CD4-positive, alpha-beta T cell treated with Interleukin-6 at 100 ng/mL for 8 hours (primary cell): Measurements from ENCODE around the gene DYNLT4.
"Not testable (repeated sequence)": the region's sequence is repeated elsewhere in the genome, so short reads cannot be mapped to it uniquely, and the experiment has no call there.

Experiments used
- DNase-seq: peaks from one replicate; pipeline ENCODE4 v3.0.0-alpha.2; 2020; ENCODE audit warnings: mixed read lengths, low spot score

DYNLT4 gene

DNA sequence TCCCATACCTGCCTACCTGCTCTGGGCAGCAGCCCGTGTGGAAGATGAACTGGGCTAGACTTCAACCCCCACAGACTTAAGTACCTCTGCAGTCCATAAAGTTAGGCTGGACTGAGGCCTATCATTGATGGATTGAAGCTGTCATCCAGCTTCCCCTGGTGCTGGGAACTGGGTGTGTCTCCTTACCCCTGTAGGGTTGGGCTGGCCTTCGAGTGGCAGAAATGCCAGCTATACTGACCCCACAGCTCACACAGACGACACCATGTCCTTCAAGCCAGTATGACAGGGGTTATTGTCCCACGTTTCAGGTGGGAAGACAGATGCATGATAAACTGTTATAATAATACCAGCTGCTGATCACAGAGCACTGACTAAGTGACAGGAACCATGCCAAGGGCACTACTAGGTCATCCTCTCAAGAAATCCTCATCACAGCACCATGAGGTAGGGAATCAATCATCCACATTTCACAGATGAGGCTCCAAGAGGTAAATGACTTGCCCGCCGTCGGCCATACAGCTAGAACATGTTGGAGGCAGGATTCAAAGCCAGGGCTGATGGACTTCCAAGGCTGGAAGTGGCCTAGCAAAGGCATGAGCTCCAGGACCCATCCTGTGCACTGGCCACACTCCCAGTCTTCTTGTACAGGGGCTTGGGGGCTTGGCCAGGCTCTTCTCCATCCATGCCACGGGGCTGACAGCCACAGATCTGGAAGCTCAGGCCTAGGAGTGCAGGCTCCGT lies 18.9 kb downstream of the DYNLT4 start, which contains the start of gene BEST4:
TSS of gene BEST4 (minus strand) at position 51 of the 741 bp plus-strand sequence. CDS start 465 bp downstream, outside the sequence.
- no peak for DNase-seq

DNA sequence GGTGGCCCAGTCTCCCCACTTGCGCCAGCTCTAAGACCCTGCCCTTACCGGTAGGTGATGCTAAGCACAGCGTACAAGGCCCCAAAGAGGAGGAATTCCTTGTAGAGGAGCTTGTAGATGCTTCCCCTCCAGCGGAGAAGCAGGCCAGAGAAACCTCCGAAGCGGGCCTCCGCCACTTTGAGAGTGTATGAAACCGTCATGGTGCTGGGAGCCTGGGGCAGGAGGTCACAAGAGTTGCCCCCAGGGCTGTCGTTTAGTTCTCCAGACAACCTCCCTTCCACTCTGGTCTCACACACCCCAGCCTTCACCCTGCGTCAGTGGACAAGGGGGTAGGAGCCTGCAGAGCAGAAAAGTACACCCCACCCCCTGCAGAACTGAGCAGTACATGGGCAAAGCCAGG lies 19.6 kb downstream of the DYNLT4 start:
- DNase-seq: no peak

DNA sequence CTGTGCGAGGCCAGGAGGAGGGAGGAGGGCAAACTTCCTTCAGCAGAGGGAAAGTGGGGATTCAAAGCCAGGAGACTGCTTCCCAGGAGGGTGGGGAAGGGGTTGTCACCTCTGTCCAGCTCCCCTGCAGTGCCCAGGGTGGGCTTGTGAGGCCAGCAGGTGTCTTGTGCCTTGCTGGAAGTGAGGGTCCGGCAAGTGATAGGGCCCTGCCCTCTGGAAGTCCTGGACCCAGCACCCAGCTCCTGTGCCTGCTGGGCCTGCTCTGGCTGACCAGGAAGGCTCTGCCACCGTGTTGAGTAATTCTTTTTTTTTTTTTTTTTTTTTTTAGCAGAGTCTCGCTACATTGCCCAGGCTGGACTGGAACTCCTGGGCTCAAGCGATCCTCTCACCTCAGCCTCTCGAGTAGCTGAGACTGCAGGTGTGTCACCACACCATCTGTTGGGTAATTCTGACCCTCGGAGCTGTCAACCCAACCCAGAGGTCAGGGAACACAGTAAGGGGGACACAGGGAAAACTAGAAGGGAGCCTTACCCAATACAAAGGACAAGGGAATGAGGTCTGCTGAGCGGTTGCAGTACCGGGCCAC lies 20.2 kb downstream of the DYNLT4 start:
- DNase-seq: no peak

DNA sequence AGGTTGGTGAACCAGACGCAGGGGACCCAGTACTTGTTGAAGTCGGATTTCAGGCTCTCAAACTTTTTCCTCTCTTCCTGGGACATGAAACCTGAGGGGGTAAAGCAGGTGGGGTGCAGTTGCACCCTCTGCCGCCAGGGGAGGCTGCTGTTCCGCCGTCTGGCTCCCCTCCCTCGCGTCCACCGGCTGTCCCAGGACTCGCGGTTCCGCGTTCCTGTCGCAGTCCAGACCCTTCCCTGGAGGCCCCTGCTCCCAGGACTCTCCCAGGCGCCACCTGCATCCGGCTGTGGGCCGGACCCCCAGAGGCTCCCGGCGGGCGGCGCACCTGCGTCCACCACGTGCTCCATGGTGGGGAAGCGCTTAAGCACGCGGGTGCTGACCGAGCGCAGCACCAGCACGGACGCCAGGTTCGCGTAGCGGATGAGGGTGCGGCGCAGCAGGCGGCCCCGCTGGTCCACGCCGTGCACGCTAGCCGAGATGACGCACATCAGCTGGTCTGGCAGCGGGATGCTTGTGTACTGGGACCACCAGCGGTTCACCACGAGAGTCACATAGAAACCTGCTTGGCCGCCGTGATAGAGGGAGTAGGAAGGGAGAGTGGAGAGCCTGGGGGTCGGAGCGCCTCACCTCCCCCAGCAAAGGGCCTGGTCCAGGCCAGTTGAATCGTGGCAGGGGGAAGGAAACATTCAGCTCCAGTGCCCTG lies 20.9 kb downstream of the DYNLT4 start:
- peak; percentile 73 for DNase-seq

DNA sequence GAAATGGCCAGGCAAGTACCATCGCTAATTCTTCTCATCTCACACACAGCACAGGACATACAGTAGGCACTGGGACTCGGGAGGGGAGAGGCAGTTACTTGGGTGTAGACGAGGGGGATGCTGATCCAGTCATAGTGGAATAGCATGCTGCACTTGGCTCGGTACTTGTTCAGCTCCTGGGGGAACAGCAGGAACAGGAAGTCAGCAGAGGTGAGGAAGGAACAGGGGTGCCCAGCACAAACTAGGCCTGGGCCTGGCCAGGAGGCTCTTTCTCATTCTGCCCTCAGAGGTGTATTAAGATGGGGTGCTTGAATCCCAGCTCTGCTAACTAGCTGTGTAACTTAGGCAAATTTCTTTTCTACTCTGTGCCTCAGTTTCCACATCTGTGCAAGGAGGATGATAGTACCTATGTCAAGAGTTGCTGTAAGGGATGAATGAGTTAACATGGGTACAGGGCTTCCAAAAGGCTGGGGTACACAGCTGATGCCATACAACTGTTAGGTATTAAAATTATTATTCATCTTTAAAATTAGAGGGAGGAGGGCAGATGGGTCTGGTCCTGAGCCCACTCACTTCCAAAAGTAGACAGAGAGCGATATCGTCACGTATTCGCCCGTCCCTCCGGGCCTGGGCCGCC lies 21.5 kb downstream of the DYNLT4 start:
- no peak for DNase-seq

DNA sequence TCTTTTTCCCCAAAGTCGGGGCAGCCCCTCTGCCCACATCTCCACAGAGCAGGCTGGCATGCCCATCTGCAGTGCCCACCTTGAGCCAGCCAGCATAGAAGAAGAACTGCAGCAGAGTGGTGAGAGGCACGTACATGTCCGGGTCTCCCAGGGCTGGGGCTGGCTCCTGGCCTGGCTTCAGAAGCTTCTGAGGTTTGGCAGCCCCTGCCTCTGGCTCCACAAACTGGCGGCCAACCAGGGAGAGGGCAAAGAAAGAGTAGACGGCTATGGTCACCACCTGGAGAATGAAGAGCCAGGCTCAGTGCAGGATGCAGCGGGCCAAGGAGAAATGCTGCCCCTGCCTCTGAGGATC lies 22.1 kb downstream of the DYNLT4 start:
- DNase-seq: no peak

DNA sequence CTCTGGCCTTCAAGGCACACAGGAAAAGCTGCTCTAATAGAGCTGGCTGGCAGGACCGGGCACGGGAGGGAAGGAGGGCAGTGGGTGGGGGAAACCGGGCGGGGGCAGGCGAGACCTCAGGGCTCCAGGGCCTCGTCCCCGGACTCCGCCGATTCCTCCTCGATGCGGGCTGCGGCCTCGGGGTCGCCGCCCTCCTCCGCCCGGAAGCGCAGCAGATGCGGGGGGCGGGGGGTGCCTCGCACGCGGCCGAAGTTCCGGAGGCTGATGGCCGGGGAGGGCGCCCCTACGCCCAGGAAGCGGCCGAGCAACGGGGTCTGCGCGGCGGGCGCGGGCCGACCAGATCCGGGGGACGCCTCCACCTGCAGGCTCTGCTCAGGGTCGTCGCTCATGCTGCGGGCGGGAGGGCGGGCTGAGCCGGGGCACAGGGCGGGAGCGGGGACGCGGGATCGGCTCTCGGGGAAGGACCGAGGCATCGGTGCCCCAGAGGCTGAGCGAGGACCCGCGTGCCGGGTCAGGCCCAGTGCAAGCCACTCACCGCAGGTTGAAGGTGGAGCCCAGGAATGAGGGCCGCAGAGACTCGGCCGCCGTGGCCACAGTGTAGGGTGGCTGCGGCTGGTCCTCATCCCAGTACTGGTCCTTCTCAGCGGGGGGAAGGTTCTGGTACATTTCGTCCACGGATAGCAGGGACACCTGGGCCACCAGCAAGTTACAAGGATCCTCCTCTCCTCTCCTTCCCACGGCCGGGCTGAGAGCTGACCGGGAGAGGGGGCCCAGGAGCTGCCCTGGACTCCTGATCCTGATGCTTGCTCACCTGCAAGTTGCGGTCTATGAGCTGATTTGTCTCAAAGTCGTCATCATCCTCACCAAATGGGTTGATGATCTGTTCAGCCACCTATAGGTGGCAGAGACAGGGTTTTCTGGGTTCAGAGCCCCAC lies 22.8 kb downstream of the DYNLT4 start:
- no peak for DNase-seq

DNA sequence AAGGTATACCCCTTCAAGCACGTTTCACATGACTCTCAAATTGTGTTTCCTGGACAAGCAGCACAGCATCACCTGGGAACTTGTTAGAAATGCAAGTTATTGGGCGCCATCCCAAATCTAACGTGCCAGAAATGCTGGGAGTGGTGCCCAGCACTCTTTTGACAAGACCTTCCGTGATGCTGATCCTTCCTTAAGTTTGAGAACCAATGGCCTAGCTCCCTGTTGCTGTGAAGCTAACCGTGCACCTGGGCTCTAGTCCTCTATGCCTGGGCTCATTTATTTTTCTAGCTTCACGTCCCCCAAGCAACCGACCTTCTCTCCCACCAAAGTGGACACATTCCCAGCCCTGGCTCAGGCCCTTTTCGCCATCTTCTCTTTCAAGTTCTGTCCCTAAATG lies 23.5 kb downstream of the DYNLT4 start:
- DNase-seq: no peak

DNA sequence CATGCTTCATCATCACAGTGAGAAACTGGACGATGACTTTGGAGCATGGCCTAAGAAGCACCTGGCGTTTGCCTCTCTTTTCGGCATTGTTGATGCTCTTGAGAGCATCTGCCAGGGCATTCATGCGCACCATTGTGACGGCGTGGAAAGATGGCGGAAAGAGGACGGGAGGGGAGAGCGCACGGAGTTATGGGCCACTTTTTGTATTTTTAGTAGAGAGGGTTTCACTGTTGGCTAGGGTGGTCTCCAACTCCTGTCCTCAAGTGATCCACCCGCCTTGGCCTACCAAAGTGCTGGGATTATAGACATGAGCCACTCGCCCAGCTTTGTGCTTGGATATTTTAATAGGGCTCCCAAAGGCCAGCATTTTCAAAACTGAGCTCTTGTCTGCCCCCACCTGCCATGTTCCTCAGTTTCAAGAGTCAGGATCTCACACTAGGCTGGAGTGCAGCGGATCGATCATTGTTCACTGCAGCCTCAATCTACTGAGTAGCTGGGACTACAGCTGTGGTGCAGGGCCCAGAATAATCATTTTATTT lies 26.5 kb downstream of the DYNLT4 start:
- DNase-seq: no peak

DNA sequence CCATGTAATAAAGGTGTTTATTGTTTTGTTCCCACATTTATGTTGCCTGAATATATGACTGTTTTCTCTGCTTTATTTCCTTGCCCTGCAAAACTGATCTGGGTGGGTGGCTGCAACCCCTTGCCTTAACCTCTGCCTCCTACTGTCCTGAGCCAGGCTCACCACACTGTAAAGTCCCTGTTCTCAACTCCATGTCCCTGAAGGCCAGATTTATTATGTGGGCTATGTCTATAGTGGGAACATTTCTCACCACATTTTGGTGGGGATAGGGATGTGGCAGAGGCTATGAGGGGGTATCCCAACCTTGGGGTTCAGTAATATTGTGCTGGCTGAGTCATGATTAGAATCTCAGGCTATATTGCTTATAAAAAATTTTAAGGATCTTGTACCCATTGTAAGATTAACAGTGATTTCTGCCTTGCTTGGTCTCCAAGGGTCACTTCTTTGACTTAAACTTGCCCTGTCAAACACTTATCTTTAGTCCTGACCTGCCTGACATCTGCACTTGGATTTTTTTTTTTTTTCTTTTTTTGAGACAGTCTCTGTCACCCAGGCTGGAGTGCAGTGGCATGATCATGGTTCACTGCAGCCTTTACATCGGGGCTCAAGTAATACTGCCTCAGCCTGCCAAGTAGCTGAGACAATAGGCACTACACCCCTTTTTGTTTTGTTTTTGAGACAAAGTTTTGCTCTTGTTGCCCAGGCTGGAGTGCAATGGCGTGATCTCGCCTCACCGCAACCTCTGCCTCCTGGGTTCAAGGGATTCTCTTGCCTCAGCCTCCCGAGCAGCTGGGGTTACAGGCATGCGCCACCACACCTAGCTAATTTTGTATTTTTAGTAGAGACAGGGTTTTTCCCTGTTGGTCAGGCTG lies 28.2 kb downstream of the DYNLT4 start:
- DNase-seq: no peak

DNA sequence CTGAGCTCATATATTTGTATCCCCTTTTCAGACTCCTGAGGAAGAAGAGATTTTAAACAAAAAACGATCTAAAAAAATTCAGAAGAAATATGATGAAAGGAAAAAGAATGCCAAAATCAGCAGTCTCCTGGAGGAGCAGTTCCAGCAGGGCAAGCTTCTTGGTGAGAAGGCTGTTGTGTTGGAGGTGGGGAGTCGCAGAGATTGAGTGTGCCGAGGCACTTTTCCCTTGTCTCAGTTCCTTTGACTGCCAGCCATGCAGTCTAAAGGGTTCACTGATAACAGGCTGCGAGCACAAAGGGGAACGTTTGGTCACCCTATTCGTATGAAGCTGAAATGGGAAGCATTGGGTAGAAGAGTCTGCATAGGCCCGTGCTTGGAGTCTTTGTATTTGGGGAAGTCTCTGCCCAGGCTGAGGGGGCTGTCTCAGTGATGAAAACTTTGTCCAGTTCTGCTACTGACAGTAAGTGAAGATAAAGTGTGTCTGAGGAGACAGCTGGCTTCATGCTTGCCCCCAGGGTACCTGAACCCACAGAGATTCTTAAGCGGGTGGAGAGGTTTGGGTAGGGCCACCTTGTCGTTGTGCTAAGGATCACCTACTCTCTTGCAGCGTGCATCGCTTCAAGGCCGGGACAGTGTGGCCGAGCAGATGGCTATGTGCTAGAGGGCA lies 29.0 kb downstream of the DYNLT4 start:
- DNase-seq: no peak

DNA sequence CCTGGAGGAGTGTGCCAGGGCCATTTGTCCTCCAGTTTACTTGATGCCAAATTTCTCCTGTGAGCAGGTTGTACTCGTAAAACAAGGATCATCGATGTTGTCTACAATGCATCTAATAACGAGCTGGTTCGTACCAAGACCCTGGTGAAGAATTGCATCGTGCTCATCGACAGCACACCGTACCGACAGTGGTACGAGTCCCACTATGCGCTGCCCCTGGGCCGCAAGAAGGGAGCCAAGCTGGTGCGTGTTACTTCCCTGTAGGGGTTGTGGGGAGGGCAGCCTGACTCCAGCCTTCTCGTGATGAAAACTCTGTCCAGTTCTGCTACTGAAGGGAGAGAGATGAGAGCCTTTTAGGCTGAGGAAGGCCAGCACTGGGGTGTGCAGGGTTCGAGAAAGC lies 29.6 kb downstream of the DYNLT4 start:
- DNase-seq: no peak

DNA sequence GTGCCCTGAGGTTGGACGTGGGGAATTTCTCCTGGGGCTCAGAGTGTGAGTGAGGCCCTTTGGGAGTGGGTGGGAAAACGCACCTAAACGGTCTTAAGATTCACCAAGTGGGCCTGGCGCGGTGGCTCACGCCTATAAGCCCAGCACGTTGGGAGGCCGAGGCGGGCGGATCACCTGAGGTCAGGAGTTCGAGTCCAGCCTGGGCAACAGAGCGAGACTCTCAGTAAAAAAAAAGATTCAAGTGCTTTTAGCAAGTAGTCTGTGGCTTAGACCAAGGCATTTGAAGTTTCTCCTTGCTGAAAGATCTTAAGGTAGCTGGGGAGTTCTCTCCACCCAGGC lies 30.5 kb downstream of the DYNLT4 start:
- DNase-seq: no peak

DNA sequence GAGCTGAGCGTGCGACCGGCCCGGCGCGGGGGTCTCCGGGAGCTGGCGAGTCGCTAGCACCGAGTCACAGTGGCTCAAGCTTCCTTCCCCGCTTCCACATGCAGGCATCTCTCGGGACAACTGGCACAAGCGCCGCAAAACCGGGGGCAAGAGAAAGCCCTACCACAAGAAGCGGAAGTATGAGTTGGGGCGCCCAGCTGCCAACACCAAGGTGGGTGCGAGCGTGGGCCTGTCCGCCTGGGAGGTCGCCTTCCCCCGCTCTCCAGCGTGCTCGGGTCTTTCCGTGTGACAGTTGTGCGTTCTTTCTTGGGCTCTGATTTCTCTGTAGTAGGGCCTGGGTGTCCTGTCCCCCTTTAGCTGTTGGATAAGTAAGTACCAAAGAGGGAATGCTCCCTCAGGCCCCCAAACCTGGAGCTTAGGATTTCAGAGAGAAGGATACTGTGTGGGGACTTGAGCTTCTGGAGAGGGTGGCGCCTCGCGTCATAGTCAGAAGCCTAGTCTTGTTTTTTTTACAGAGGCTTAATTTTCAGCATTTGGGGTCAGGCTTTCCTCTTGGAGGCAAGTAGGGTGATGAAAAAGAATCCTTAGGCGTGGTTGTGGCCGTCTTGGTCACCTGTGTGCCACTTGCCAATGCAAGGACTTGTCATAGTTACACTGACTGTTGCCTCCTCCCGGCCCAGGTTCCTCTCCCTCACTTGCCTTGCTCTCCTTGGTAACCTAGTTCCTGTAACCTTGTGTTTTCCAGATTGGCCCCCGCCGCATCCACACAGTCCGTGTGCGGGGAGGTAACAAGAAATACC lies 31.0 kb downstream of the DYNLT4 start:
- no peak for DNase-seq

DNA sequence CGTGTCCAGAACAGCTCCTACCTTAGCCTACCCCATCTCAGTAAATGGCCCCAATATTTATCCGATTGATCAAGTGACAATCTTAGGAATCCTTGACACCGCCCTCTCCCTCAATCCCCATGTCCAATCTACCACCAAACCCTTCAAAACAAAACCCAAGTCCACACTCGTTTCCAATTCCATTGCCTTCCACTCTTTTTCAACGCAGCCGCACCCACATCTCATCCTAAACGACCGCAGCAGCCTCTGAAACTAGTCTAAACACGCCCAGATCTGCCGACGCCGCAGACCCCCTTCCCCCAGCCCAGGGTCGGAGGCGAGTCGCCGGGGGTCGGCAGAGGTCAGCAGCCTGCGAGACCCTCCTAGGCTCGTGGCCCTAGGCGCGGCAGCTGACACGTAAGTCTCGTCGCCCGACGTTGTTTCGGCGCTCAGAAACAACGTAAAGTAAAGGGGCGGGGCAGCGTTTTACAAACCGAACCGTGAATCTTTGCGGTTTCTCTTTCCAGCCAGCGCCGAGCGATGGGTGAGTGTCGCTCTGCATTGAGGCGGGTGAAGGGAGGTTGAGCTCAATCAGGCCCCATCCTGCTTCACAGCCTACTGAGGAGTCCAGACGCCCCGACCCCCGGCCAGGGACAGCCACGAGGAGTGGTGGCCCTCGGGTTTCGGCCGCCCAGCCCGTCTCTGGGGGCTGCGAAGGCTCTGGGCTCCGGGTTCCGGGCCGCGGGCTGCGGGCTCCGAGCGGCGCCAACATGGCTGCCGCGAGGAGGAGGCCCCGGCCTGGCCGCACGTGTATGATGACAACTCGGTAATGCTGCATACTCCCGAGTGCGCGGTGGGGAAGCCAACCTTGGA lies 31.8 kb downstream of the DYNLT4 start, which contains the start of gene RPS8:
TSS of gene RPS8 (plus strand) at position 463 of the 852 bp plus-strand sequence. CDS start at position 520, 57 bp downstream.
- peak; percentile 88 for DNase-seq

DNA sequence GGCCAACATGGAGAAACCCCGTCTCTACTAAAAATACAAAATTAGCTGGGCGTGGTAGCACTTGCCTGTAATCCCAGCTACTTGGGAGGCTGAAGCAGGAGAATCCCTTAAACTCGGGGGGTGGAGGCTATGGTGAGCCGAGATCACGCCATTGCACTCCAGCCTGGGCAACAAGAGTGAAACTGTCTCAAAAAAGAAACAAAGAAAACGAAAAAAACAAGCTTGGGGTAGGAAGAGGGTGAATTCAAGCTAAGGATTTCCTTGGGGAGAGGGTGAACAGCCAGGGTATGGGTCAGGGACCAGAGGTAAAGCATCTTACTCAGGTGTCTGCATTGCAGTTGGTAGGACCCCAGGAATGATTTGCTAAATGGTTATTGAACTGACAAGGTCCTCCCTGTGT lies 40.7 kb downstream of the DYNLT4 start:
- not testable (repeated sequence) for DNase-seq

DNA sequence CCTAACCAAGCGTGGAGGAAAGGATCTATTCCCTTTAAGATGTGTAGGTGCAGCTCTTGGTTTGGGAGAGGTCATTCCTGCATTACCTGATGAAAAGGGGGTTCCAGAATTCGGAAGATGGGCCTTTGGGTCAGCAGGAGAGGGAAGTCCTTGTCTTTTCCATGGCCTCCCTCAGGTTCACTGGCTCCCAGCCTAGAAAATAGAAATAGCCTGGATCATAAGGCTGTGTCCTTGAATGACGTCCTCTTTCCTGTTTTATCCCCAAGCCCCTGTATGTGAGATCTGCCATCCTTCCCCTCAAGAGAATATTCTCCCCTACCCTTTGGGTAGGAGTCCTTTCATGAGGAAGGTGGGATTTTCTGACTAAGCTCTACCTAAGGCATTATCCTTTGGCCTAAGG lies 46.3 kb downstream of the DYNLT4 start:
- no peak for DNase-seq

DNA sequence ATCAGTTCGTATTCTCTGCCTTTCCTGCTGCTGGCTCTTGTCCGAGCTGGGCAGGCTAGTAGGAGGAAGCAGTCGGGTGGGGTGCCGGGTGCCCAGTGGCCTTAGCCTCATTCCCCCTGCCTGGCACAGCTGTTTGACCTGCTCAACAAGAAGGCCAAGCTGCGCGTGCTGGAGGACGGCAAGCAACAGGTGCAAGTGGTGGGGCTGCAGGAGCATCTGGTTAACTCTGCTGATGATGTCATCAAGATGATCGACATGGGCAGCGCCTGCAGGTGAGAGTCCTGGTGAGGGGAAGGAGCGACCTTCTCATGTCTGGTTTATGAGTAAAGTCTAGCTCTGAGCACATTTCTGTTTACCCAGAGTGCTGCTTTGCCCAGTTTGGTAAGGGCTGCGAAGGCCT lies 48.1 kb downstream of the DYNLT4 start:
- DNase-seq: no peak
